ENCODE results near the gene MAP3K8.

The MAP3K8 gene

DNA sequence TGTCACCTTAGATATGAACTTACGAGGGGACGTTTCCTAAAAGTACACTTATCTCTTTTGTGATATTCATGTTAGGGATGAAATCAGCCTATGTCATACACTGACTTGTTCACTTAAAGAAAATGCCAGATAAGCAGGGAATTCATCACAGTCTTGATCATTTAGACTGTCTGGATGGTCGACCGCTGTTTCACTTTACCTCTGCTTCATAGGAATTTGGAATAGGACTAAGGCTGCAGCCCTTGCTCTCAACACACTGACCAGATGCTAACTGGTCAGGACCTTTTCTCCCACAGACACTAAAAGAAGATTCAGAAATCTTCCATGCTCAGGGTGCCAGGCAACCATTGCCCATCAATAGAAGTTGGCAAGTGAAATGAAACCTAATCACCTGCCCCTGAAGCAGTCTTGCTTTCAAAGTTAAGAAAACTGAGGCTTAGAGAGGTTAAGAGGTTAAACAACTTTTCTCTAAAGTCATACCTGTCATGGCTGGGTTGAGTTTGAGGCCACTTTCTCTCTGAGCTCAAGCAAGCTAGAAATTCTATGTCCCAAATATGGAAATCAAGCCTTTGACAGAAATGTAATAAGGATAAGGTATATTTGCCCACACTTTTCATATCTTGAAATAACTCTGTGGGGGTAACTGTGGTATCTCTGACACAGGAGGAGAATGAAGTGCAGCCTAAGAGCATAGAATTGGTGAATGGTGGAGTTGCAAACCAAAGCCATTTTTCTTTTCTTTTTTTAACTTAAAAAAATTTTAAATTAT is 77.1 kb downstream of the MAP3K8 start:
- intact Hi-C loops (cut with DNase I): no loop called here
- DNase-seq: no peak
